HFFc6 (cell line): ENCODE data around the gene ABCG2. TPM values are rescaled to one million over a fixed set of nuclear protein-coding genes. Genes with fewer than 3 reads are reported as not detected.

Source experiments
- DNase-seq: peaks from one replicate; pipeline ENCODE4 v3.0.0-alpha.2; 2018
- H3K27ac Mint-ChIP-seq: 2 replicates; pipeline ENCODE4 v1.8.0; 2020; ENCODE audit warnings: mild to moderate bottlenecking, mixed read lengths
- H3K27me3 Mint-ChIP-seq: 2 replicates; pipeline ENCODE4 v1.8.0; 2021; ENCODE audit warnings: mild to moderate bottlenecking, moderate library complexity, mixed read lengths; ENCODE audit not compliant: insufficient read depth
- H3K36me3 Mint-ChIP-seq: 2 replicates; pipeline ENCODE4 v1.8.0; 2021; ENCODE audit warnings: low read depth, mixed read lengths
- H3K4me1 Mint-ChIP-seq: 2 replicates; pipeline ENCODE4 v1.8.0; 2020; ENCODE audit warnings: low read depth, mixed read lengths
- H3K4me3 Mint-ChIP-seq: 2 replicates; pipeline ENCODE4 v1.8.0; 2020; ENCODE audit warnings: mild to moderate bottlenecking, moderate library complexity, mixed read lengths
- H3K9me3 Mint-ChIP-seq: 2 replicates; pipeline ENCODE4 v1.8.0; 2020; ENCODE audit warnings: mild to moderate bottlenecking, mixed read lengths
- CTCF ChIP-seq: fragments of 200-600 bp; sonication (generic); IDR thresholded peaks from 2 replicates; pipeline ENCODE4 v1.5.0; 2021; ENCODE audit warnings: antibody characterized with exemption, mild to moderate bottlenecking
- total RNA-seq, 6 experiments: library from RNA; stranded (reverse); fragmentation: NEBNext Ultra II Directional; extraction: Animal tissue kit (Norgen Biotek cat#: 25700); gene quantifications; 2 replicates in 1 of 6; 3 replicates in 5 of 6; pipeline ENCODE4 v1.2.3, GENCODE V29; 2021

The ABCG2 gene
- total RNA-seq, 6 experiments from 2014 or later: 0.10 to 0.33 (median 0.13) TPM

DNA sequence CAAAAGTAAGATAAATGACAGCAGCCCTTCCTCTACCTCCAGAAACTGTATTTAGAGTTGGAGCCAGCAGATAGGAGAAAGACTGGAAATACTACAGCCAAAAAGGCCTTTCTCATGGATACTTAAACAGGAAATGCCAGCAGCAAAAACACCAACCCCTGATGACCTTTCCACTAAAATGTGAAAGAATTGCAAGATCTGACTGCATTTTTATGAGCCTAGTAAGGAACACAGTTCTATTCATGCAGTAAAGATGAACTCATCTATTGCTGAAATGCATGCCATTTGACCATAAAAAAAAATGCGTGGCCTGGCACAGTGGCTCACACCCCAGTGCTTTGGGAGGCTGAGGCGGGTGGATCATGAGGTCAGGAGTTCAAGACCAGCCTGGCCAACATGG, 19.9 kb downstream of the ABCG2 start:
- no peaks in the 10 kb centered on the region for H3K36me3 Mint-ChIP-seq
- H3K27ac Mint-ChIP-seq: peak overlapping the region; percentile 71
- H3K4me1 Mint-ChIP-seq: peaks cover 55% of the 10 kb centered on the region
- TF ChIP-seq CTCF: no peak
- H3K4me3 Mint-ChIP-seq: no peak overlapping the region; the same call in 1 of the 2 replicates
- H3K9me3 Mint-ChIP-seq: no peaks in the 10 kb centered on the region
- peaks cover 2% of the 10 kb centered on the region; the same call in 1 of the 2 replicates for H3K27me3 Mint-ChIP-seq
- DNase-seq: peak; percentile 88

GRCh38 chr4:88137112-88137511, 21.3 kb downstream of the ABCG2 start:
- Mint-ChIP-seq H3K36me3 (no peaks in the 10 kb centered on the region), H3K27me3 (peaks cover 6% of the 10 kb centered on the region), H3K4me3 (peak overlapping the region; percentile 30; the same call in 1 of the 2 replicates), H3K9me3 (no peaks in the 10 kb centered on the region), H3K4me1 (peaks cover 45% of the 10 kb centered on the region), H3K27ac (peak overlapping the region; percentile 82)
- TF ChIP-seq CTCF: no peak
- DNase-seq: peak; percentile 49

GRCh38 chr4:88136249-88136648, 22.2 kb downstream of the ABCG2 start:
- no peak overlapping the region for H3K27ac Mint-ChIP-seq
- H3K4me3 Mint-ChIP-seq: no peak overlapping the region
- H3K9me3 Mint-ChIP-seq: no peaks in the 10 kb centered on the region
- H3K36me3 Mint-ChIP-seq: no peaks in the 10 kb centered on the region
- no peak for TF ChIP-seq CTCF
- H3K27me3 Mint-ChIP-seq: peaks cover 6% of the 10 kb centered on the region
- no peak for DNase-seq
- H3K4me1 Mint-ChIP-seq: peaks cover 36% of the 10 kb centered on the region

DNA sequence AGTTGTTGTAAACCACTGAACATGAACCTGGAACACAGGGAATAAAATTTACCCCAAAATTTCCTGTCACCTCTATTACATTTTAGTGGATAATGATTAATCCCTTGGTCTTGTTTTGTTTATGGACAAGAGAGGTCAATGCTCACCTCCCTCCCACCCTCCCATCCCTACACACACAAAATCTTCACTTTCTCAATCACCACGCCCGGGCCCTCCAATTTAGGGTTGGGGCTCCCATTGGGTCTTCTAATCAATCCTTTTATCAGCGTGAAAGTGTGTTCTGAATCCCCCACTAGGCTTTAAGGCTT, 23.1 kb downstream of the ABCG2 start:
- Mint-ChIP-seq H3K9me3 (no peaks in the 10 kb centered on the region), H3K36me3 (no peaks in the 10 kb centered on the region), H3K27me3 (peaks cover 8% of the 10 kb centered on the region), H3K27ac (no peak overlapping the region), H3K4me3 (no peak overlapping the region), H3K4me1 (peaks cover 30% of the 10 kb centered on the region)
- DNase-seq: no peak
- no peak for TF ChIP-seq CTCF

DNA sequence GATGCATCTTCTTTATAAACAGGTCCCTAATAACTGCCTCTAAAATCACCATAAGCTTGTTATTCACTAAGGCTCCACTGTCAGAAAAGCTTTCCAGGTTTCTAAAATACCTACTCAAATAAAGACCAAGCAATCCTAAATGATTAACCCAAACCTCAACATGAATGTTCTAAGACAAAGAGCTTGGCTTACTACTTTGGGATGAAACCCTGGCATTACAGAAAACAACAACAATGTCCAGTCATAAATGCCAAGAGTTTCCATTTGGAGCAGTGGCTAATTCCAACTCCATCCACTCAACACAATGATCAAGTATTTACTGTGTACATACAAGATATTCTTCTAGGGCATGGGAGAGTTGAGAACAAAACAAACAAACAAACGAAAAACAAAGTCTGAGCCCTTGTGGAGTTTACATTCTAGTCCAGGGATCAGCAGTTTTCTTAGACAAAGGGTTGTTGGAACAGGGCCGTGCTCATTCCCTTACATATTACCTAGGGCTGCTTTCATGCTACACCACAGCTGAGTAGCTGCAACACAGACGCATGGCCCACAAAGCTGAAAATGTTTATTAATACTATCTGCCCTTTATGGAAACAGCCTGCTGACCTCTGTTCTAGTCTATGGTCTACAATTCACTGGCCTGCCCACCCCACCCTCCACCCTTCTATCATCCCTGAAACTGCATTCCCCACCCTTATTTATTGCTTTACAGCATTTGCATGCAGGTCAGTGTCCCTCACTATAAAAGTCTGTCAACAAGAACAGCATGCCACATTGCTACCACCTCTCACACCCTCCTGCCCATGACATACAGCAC, 23.7 kb downstream of the ABCG2 start:
- Mint-ChIP-seq H3K9me3 (no peaks in the 10 kb centered on the region), H3K36me3 (no peaks in the 10 kb centered on the region)
- TF ChIP-seq CTCF: no peak

More for the DNA sequence above, 23.7 kb downstream of the ABCG2 start:
- DNase-seq: no peak
- peaks cover 30% of the 10 kb centered on the region for H3K4me1 Mint-ChIP-seq
- no peak overlapping the region for H3K27ac Mint-ChIP-seq
- H3K4me3 Mint-ChIP-seq: no peak overlapping the region
- H3K27me3 Mint-ChIP-seq: peaks cover 8% of the 10 kb centered on the region
